Kidney epithelial cell (primary cell): Measurements from ENCODE around the gene RAB11FIP4. TPM values are rescaled to one million over a fixed set of nuclear protein-coding genes. Genes with fewer than 3 reads are reported as not detected.

Experiments
- DNase-seq: peaks from one replicate; pipeline ENCODE4 v3.0.0-alpha.2; 2010; ENCODE audit warnings: low read depth
- H3K27me3 ChIP-seq: 2 replicates; pipeline ENCODE4 v1.6.0; 2011; ENCODE audit warnings: low read length; ENCODE audit not compliant: control insufficient read depth, insufficient read depth
- H3K36me3 ChIP-seq: 2 replicates; pipeline ENCODE4 v1.5.1; 2011; ENCODE audit warnings: low read length; ENCODE audit not compliant: control insufficient read depth, insufficient read depth
- H3K4me3 ChIP-seq: 2 replicates; pipeline ENCODE4 v1.5.1; 2011; ENCODE audit warnings: low read depth, mild to moderate bottlenecking, control low read depth, low read length
- CTCF ChIP-seq: IDR thresholded peaks from 2 replicates; pipeline ENCODE4 v1.5.1; 2011; ENCODE audit warnings: mild to moderate bottlenecking, moderate library complexity, low read length, control low read depth, inconsistent platforms; ENCODE audit not compliant: insufficient read depth, poor library complexity, severe bottlenecking
- total RNA-seq: library from RNA; depleted of rRNA; stranded (reverse); fragments of >200 nt; gene quantifications from 2 replicates; pipeline ENCODE4 v1.2.3, GENCODE V29; 2015

The RAB11FIP4 gene
- total RNA-seq, 1 donor from 2014 or later = 26.5 TPM

- peaks cover 44% of the 10 kb centered on the region for H3K27me3 ChIP-seq
- no peak for TF ChIP-seq CTCF
Measured at GRCh38 chr17:31393749-31394146, 2.3 kb downstream of the RAB11FIP4 start.

GRCh38 chr17:31394544-31394943, 3.1 kb downstream of the RAB11FIP4 start:
- no peak for TF ChIP-seq CTCF

More at GRCh38 chr17:31393749-31394146, 2.3 kb downstream of the RAB11FIP4 start:
- no peak for DNase-seq
- no peaks in the 10 kb centered on the region for H3K36me3 ChIP-seq
- H3K4me3 ChIP-seq = no peak overlapping the region

GRCh38 chr17:31397256-31397939, 5.9 kb downstream of the RAB11FIP4 start:
- H3K27me3 ChIP-seq = peaks cover 20% of the 10 kb centered on the region
- DNase-seq = no peak
- no peak overlapping the region for H3K4me3 ChIP-seq
- no peaks in the 10 kb centered on the region for H3K36me3 ChIP-seq
- TF ChIP-seq CTCF = no peak

More at GRCh38 chr17:31394544-31394943, 3.1 kb downstream of the RAB11FIP4 start:
- no peak overlapping the region for H3K4me3 ChIP-seq
- peaks cover 36% of the 10 kb centered on the region for H3K27me3 ChIP-seq
- DNase-seq = peak; percentile 37
- no peaks in the 10 kb centered on the region for H3K36me3 ChIP-seq

GRCh38 chr17:31398381-31399311, 7.2 kb downstream of the RAB11FIP4 start:
- TF ChIP-seq CTCF = no peak
- no peaks in the 10 kb centered on the region for H3K36me3 ChIP-seq
- peaks cover 7% of the 10 kb centered on the region for H3K27me3 ChIP-seq
- no peak overlapping the region for H3K4me3 ChIP-seq
- no peak for DNase-seq

- no peak overlapping the region for H3K4me3 ChIP-seq
- no peak for TF ChIP-seq CTCF
- H3K36me3 ChIP-seq = no peaks in the 10 kb centered on the region
- DNase-seq = no peak
- H3K27me3 ChIP-seq = peaks cover 7% of the 10 kb centered on the region
Measured at GRCh38 chr17:31400481-31400950, 9.0 kb downstream of the RAB11FIP4 start.
